DOHH2 (cell line): ENCODE measurements around the gene ANO6.

ENCODE experiments used
- H3F3A ChIP-seq: fragments of 200-600 bp; sonication (generic), shearing (Covaris generic); 2 replicates; pipeline ENCODE4 v1.6.0; 2016; ENCODE audit warnings: antibody characterized with exemption, mild to moderate bottlenecking; ENCODE audit not compliant: control insufficient read depth, insufficient read depth
- H3K27ac ChIP-seq: fragments of 200-600 bp; sonication (generic); 2 replicates; pipeline ENCODE4 v1.5.1; 2014; ENCODE audit warnings: low read depth, mild to moderate bottlenecking, low read length, moderate library complexity
- H3K27me3 ChIP-seq: fragments of 200-600 bp; sonication (generic); 2 replicates; pipeline ENCODE4 v1.6.1; 2014; ENCODE audit warnings: mild to moderate bottlenecking, low read length, mixed read lengths; ENCODE audit not compliant: control insufficient read depth
- H3K36me3 ChIP-seq: fragments of 200-600 bp; sonication (generic); 2 replicates; pipeline ENCODE4 v1.6.1; 2014; ENCODE audit warnings: mild to moderate bottlenecking, low read length, moderate library complexity, mixed read lengths; ENCODE audit not compliant: control insufficient read depth
- H3K4me1 ChIP-seq: fragments of 200-600 bp; sonication (generic); 2 replicates; pipeline ENCODE4 v1.6.1; 2014; ENCODE audit warnings: mild to moderate bottlenecking, low read length, mixed read lengths; ENCODE audit not compliant: control insufficient read depth
- H3K4me2 ChIP-seq: fragments of 200-600 bp; sonication (generic); 2 replicates; pipeline ENCODE4 v1.6.0; 2014; ENCODE audit warnings: mild to moderate bottlenecking, low read length, moderate library complexity
- H3K4me3 ChIP-seq: fragments of 200-600 bp; sonication (generic); 2 replicates; pipeline ENCODE4 v1.5.1; 2014; ENCODE audit warnings: mild to moderate bottlenecking, low read length, mixed read lengths
- H3K79me2 ChIP-seq: fragments of 200-600 bp; sonication (generic); 2 replicates; pipeline ENCODE4 v1.6.1; 2014; ENCODE audit warnings: mild to moderate bottlenecking, low read length, mixed read lengths; ENCODE audit not compliant: control insufficient read depth
- H3K9me2 ChIP-seq: fragments of 200-600 bp; sonication (generic); replicated peaks from 2 replicates; pipeline ENCODE4 v1.6.1; 2014; ENCODE audit warnings: mild to moderate bottlenecking, low read length, mixed read lengths; ENCODE audit not compliant: control insufficient read depth
- H3K9me3 ChIP-seq: fragments of 200-600 bp; sonication (generic); 2 replicates; pipeline ENCODE4 v1.6.1; 2014; ENCODE audit warnings: antibody characterized with exemption, low read length, mixed read lengths; ENCODE audit not compliant: control insufficient read depth, insufficient read depth
- H4K20me1 ChIP-seq: fragments of 200-600 bp; sonication (generic); 2 replicates; pipeline ENCODE4 v1.6.0; 2014; ENCODE audit warnings: low read depth, mild to moderate bottlenecking, antibody characterized with exemption, low read length, moderate library complexity; ENCODE audit not compliant: control insufficient read depth, insufficient read depth
- CTCF ChIP-seq: fragments of 200-600 bp; sonication (generic); IDR thresholded peaks from one replicate; pipeline ENCODE4 v1.5.1; 2014; ENCODE audit warnings: antibody characterized with exemption, mild to moderate bottlenecking, low read depth, low read length; ENCODE audit not compliant: poor library complexity, severe bottlenecking
- EZH2phosphoT487 ChIP-seq: fragments of 200-600 bp; sonication (generic); IDR thresholded peaks from 2 replicates; pipeline ENCODE4 v1.6.1; 2017; ENCODE audit warnings: borderline replicate concordance, mild to moderate bottlenecking, antibody characterized with exemption, low read length, moderate library complexity, mixed read lengths

ANO6 gene

GRCh38 chr12:45189766-45190403, 26.0 kb upstream of the ANO6 start:
- Histone ChIP-seq H3K27me3 (no peaks in the 10 kb centered on the region), H3F3A (no peaks in the 10 kb centered on the region), H4K20me1 (no peaks in the 10 kb centered on the region), H3K4me2 (no peak overlapping the region), H3K36me3 (no peaks in the 10 kb centered on the region), H3K79me2 (no peaks in the 10 kb centered on the region), H3K9me3 (no peaks in the 10 kb centered on the region), H3K9me2 (no peaks in the 10 kb centered on the region), H3K4me1 (peaks cover 23% of the 10 kb centered on the region), H3K4me3 (no peak overlapping the region), H3K27ac (no peak overlapping the region)
- TF ChIP-seq EZH2phosphoT487 = no peak
- TF ChIP-seq CTCF = no peak

- Histone ChIP-seq H3F3A (no peaks in the 10 kb centered on the region), H3K4me1 (peaks cover 12% of the 10 kb centered on the region), H3K9me3 (no peaks in the 10 kb centered on the region), H3K79me2 (no peaks in the 10 kb centered on the region), H3K27me3 (no peaks in the 10 kb centered on the region), H3K4me2 (no peak overlapping the region), H3K9me2 (no peaks in the 10 kb centered on the region), H3K36me3 (no peaks in the 10 kb centered on the region), H3K4me3 (no peak overlapping the region), H4K20me1 (no peaks in the 10 kb centered on the region), H3K27ac (no peak overlapping the region)
- TF ChIP-seq EZH2phosphoT487 = no peak
- no peak for TF ChIP-seq CTCF
Measured at GRCh38 chr12:45191239-45191638, 24.7 kb upstream of the ANO6 start.

- no peak overlapping the region for H3K4me2 ChIP-seq
- H3K4me1 ChIP-seq = no peaks in the 10 kb centered on the region
- no peaks in the 10 kb centered on the region for H3K9me3 ChIP-seq
- H3K4me3 ChIP-seq = no peak overlapping the region
- no peaks in the 10 kb centered on the region for H4K20me1 ChIP-seq
- no peaks in the 10 kb centered on the region for H3K79me2 ChIP-seq
- no peaks in the 10 kb centered on the region for H3K9me2 ChIP-seq
- no peaks in the 10 kb centered on the region for H3F3A ChIP-seq
- H3K36me3 ChIP-seq = no peaks in the 10 kb centered on the region
- no peaks in the 10 kb centered on the region for H3K27me3 ChIP-seq
- no peak overlapping the region for H3K27ac ChIP-seq
- no peak for TF ChIP-seq CTCF
- TF ChIP-seq EZH2phosphoT487 = no peak
Measured at GRCh38 chr12:45192707-45193106, 23.2 kb upstream of the ANO6 start.
